OCI-LY3 (cell line): Measurements from ENCODE around the gene TENT5C.

Source experiments
- CTCF ChIP-seq: fragments of 200-600, 300-600 bp; sonication (generic); IDR thresholded peaks from 2 replicates; pipeline ENCODE4 v1.5.1; 2014; ENCODE audit warnings: antibody characterized with exemption, low read length, low read depth
- EZH2phosphoT487 ChIP-seq: fragments of 200-600 bp; shearing (Covaris generic); IDR thresholded peaks from 2 replicates; pipeline ENCODE4 v1.6.1; 2018; ENCODE audit warnings: antibody characterized with exemption, mixed run types, low read depth

DNA sequence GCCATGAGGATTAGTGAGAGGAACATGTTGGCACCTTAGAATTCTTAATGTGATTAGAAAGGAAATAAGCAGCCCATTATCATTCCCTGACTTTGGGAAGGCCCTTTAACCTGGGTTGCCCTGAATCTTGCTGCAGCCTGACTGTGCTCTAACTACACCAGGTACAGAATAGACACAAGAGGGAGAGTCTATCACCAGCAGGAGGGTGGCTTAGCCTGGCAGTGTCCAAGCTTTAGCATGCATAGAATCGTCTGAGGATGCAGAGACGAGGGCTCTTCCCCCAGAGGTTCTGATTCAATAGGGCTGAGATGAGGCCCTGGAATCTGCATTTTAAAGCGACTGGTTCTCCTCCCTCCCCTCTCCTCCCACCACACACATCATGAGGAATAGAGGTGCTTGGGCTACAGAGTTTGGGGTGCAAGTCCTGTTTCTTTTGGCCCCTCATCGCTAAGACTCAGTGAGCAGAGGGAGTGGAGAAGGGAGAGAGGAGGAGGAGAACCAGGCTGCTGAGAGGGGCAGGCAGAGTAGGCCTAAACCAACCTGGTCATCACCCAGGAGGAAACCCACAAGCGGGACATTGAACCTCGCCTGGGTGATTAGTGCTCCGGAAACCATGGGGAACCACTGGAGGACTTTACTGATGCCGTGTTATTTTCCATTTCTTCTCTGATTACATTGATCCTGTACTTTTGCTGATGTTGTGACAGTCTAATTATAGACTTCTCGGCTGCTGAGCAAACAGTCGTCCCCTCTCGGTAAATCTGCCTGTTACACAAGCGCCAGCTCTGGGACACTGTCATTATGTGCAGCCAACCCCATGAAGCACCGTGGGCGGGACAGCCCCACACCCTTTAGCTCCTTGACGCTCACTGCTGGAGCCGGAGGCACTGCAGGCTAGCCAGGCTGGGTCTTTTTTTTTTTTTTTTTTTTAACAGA, 6.3 kb upstream of the TENT5C start:
- TF ChIP-seq CTCF (no peak), EZH2phosphoT487 (no peak)
